ENCODE measurements around the gene ATP10A. TPM values are rescaled to one million over a fixed set of nuclear protein-coding genes. Genes with fewer than 3 reads are reported as not detected.

ATP10A gene
- total RNA-seq, 1 donor from 2014 or later, result 1.2 TPM

DNA sequence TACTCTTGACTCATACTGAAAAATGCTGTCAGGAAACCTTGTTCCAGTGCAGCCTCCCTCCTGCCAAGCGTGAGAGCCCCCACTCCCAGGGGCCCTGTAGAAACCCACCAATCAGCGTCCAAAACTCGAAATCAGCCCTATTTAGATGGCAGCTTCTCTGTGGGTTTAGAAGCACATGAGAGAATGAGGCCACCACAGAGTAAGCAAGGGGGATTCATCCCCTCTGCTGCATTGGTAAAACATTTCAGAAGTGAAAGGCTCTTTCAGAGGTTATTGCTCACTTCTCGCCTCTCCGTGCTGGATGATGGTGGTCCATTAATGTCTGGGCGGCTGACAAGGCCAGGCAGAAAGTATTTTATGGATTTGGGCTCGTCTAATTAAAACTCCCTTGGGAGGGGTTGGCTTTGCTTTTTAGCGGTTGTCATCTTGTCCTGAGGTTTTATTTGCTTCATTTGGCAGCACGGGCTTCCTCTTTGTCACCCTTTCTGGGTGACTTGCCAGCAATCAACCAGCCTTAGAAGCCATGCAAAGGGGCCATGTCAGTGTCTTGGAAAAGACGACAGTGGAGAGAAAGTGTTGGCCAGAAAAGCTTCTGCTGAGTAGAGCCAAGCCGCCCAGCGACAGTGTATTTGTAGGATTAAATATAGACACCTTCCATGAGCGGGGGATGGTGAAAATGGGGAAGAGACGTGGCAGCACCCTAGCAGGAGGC is 145.5 kb downstream of the ATP10A start:
- DNase-seq, result no peak
- ATAC-seq, result no peak
- intact Hi-C loops (cut with micrococcal nuclease), result no loop called here

GRCh38 chr15:25717127-25717456 is 146.0 kb downstream of the ATP10A start:
- DNase-seq, result no peak
- intact Hi-C loops (cut with micrococcal nuclease), result no loop called here
- ATAC-seq, result no peak

GRCh38 chr15:25716414-25717126 is 146.6 kb downstream of the ATP10A start:
- DNase-seq (no peak), ATAC-seq (no peak)
- intact Hi-C loops (cut with micrococcal nuclease), result no loop called here

GRCh38 chr15:25715536-25716413 is 147.4 kb downstream of the ATP10A start:
- ATAC-seq, result no peak
- DNase-seq, result no peak
- intact Hi-C loops (cut with micrococcal nuclease), result no loop called here

DNA sequence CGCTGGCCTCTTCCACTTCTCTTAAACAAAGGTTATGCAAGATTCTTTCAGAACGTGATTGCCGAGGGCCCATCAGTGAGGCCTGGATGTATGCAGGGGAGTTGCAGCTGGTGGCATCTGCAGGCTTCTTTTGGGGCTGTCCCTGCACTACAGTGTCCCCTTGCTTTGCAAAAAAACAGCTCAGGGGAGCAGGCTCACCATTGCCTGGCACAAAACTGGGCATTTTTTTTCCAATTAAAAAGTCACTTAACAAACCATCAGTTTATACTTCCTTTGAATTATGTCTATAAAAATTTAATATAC is 148.6 kb downstream of the ATP10A start:
- DNase-seq (no peak), ATAC-seq (no peak)
- intact Hi-C loops (cut with micrococcal nuclease), result no loop called here

DNA sequence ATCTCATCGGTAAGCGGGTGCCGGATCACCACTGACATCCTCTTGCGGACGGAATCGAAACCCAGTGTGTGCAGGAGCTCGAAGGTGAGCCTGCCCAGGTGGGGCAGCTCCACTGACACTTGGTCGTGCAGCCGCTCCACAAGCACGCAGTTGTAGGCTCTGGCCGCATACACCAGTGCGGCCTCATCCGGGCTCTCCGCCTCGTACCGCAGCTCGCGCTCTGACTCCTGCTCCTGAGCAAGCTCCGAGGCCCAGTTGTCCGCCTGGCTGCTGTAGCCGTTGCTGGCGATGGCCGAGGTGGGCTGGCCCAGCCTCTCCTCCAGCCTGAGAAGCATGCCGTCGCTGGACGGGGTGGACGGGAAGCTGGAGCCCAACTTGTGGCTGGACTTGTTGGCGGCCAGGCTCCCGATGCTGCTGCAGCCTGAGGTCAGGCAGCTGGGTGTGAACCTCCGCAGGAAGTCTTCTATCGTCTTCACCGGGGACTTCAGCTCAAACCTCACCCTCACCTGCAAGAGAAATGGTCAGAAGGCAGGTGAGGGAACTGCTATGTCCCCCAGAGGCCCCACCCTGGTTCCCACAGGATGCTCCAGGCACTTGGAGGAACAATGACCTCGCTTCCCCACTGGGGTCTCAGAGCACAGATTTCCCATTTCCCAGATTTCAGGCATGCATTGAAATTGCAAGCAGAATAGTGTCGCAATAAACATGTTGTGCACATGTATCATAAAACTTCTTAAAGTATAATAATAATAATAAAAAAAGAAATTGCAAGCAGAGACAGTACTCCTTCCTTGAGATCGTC is 149.2 kb downstream of the ATP10A start:
- DNase-seq (no peak), ATAC-seq (no peak)
- intact Hi-C loops (cut with micrococcal nuclease), result no loop called here

DNA sequence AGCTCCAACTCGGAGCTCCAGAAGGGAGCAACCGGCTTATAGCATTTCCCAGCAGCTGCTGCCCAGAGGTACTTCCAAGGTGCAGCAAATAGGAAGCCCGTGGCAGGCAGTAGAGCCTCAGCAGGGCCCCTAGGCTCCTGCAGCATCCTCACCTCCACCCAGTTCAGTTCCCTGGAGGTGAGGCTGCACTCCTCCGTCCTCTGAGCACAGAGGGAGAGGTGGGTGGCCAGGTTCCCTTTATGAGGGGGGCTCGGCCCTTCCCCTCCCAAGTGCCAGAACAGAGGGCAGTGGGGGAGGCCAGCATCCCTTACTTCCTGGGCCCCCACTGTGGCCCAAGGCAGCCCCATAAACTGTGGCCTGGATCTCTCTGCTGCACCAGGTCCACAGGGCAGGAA is 150.2 kb downstream of the ATP10A start:
- intact Hi-C loops (cut with micrococcal nuclease), result no loop called here
- no peak for DNase-seq
- ATAC-seq, result no peak

DNA sequence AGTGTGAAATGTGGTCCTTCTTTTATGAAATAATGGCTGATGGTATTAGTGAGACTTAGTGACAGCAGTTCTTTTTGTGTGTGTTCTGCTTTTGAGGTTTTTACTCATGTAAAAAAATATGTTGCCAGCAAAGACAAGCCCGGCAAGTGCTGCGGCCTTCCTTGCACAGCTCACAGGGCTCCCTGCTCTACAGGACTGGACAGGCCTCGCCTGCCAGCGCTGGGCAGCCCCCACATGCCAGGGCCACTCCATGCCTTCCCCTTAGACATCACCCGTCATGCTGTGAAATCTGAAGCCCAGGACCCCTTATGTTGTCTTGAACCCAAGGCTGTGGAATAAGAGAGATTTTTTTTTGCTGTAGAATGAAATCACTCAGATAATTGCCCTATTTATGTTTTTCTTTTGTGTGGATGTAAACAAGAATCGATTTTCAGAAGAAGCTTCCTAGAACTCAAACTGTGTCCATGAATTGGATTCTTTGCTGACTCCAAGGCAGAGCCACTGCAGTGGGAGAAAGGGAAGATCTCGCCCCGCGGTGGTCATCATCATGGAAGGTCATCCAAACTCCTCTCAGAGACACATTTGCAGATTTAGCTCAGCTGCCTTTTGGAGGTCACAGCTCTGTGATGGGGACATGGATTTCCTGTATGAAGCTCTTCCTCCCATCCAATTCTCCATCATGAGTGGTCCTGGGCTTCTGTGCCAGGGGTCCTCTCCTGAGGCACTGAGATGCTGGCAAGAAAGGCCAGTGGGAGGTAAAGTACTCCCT is 150.8 kb downstream of the ATP10A start:
- DNase-seq, result no peak
- intact Hi-C loops (cut with micrococcal nuclease), result no loop called here
- ATAC-seq, result no peak

- DNase-seq, result no peak
- intact Hi-C loops (cut with micrococcal nuclease), result no loop called here
- ATAC-seq, result no peak
Observed at GRCh38 chr15:25711691-25712090, 151.4 kb downstream of the ATP10A start.

DNA sequence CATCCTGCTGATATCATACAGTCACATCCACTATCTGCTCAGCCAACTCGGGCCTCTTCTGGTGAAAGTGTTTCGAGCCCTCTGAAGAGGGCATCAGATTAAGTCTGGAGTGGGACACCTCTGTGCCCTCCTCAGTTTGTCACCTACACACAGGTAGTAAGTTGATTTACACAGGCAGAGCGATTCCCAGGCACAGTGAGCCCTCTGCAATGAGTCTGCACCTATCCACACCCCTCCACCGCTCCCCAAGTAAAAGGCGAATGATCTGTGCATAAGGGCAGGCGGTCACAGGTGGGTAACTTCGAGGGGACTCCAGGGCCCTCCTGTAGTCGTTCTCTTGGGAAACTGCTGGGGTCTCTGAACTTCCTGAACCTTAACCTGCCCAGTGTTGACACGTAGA is 152.0 kb downstream of the ATP10A start:
- DNase-seq (no peak), ATAC-seq (no peak)
- intact Hi-C loops (cut with micrococcal nuclease), result no loop called here

- DNase-seq (peak; percentile 79), ATAC-seq (peak; percentile 90)
- intact Hi-C loops (cut with micrococcal nuclease), result no loop called here
Observed at GRCh38 chr15:25710184-25710583, 152.9 kb downstream of the ATP10A start.

DNA sequence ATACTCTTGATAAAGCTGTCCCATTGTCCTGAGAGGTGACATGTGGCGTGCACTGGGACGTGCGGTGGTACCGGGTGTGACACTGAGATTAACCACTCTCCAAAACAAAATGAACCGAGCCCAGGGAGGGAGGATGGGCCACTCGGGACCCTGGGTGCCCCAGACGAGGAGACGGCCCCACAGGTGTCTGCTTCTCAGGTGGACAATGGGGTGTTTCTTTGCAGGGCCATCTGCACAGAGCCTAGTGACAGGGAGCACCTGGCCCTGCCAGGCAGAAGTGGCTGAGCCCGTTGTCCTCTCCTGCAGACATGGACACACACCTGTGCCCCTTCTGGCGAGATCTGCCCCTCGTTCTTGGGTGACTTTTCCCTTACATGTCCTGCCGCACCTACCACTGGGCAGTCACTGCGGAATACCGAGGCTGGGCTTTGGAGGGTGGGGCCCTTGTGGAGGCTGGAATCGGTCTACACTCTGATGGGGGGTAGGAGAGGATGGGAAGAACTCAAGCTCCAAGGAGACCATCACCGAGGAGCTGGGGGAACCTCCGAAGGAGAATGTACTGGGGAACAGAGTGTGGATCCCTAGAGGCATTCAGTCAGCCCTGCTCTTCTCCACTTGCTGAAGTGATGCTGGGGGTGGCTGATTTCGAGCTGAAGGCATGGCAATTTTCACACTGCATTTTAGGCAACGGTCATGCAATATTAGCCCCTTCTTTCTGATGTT is 153.5 kb downstream of the ATP10A start:
- ATAC-seq (no peak), DNase-seq (no peak)
- intact Hi-C loops (cut with micrococcal nuclease), result no loop called here

DNA sequence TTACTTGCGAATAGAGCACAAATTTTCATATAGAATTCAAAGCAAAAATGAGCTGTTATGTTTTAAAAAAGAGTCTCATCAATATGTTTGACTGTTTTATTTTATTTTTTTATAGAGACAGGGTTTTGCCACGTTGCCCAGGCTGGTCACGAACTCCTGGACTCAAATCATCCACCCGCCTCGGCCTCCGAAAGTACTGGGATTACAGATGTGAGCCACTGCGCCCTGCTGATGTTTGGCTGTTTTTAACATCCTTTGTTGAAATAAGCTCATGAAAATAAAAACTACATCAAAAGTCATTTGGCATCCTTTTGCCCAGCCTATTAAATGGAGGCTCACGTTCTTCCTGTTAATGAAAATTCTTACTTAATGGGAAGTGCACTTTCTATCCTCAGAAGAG is 154.7 kb downstream of the ATP10A start:
- no peak for ATAC-seq
- intact Hi-C loops (cut with micrococcal nuclease), result no loop called here
- no peak for DNase-seq

- DNase-seq (no peak), ATAC-seq (no peak)
- intact Hi-C loops (cut with micrococcal nuclease), result no loop called here
Observed at GRCh38 chr15:25707656-25708365, 155.3 kb downstream of the ATP10A start.

GRCh38 chr15:25706176-25706955 is 156.8 kb downstream of the ATP10A start:
- intact Hi-C loops (cut with micrococcal nuclease), result no loop called here
- DNase-seq (no peak), ATAC-seq (no peak)

DNA sequence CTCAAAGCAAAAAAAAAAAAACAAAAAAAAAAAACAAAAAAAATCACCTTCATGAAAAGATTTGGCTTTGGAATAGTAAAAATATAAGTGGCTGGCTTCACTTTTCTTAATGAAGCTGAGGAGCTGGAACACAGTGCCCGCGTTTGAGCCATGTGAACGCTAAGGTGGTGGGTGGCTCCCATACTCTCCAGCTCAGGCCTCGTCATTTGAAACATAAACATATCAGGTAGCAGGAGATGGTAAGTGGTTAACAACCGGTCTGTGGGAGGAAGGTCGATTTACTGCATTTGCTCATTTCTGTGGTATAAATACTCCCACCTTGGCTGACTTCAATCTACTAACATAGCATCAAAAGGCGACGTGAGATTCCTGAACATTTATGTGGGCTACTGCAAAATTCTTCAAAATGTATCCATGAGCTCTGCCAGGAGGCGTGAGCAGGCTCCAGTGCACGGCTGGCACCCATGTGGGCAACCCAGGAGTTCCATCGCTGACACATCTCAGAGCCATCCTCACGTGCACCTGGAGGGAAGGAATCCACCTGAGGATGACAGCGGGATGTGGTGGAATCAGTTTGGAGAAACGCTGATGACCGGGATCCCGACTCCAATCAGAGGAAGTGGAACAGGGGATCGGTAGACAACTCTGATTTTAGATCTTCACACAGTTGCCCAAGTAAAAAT is 157.6 kb downstream of the ATP10A start:
- no peak for ATAC-seq
- intact Hi-C loops (cut with micrococcal nuclease), result no loop called here
- no peak for DNase-seq
